Panc1 (cell line): ENCODE results near the gene KIF2A. TPM values are rescaled to one million over a fixed set of nuclear protein-coding genes. Genes with fewer than 3 reads are reported as not detected.

Source experiments
- ATAC-seq: fragments of 200-7000 bp; cut with Tn5 transposase; 2 replicates; pipeline ENCODE4 v1.9.1; 2020; ENCODE audit warnings: mild to moderate bottlenecking, moderate library complexity
- BruUV-seq: library from RNA; stranded (reverse); fragments of 400-500 nt; replicated peaks from 2 replicates; lab custom pipeline; 2021; lab: Mats Ljungman, UMichigan
- CTCF ChIA-PET: fragments of 300-600 bp; sonication (Branson Sonifier 250); formaldehyde crosslinking; loops from one replicate; lab custom pipeline; 2022; ENCODE audit warnings: antibody characterized with exemption; lab: Charles Lee
- POLR2A ChIA-PET: fragments of 300-600 bp; sonication (Branson Sonifier 250); formaldehyde crosslinking; loops from one replicate; lab custom pipeline; 2022; ENCODE audit warnings: antibody characterized with exemption; lab: Charles Lee
- DNase-seq: peaks from one replicate; pipeline ENCODE4 v3.0.0-alpha.2; 2010; ENCODE audit warnings: low read depth, low spot score
- H3K27ac ChIP-seq: 2 replicates; pipeline ENCODE4 v1.5.1; 2011; ENCODE audit warnings: mild to moderate bottlenecking, low read length, inconsistent platforms
- H3K27me3 ChIP-seq: fragments of 200-500 bp; sonication (Bioruptor generic); 2 replicates; pipeline ENCODE4 v1.6.0; 2014; ENCODE audit warnings: low read length, inconsistent platforms; ENCODE audit not compliant: control insufficient read depth, insufficient read depth
- H3K36me3 ChIP-seq: fragments of 200-500 bp; sonication (Bioruptor generic); 2 replicates; pipeline ENCODE4 v1.5.1; 2014; ENCODE audit warnings: inconsistent platforms, mild to moderate bottlenecking, low read length, moderate library complexity; ENCODE audit not compliant: control insufficient read depth, insufficient read depth
- H3K4me1 ChIP-seq: 2 replicates; pipeline ENCODE4 v1.5.1; 2011; ENCODE audit warnings: inconsistent platforms, mild to moderate bottlenecking, low read length, moderate library complexity; ENCODE audit not compliant: control insufficient read depth, insufficient read depth
- H3K4me3 ChIP-seq, 2 experiments: 2 replicates each; pipeline ENCODE4 v1.5.1; 2011 to 2012; ENCODE audit warnings: low read depth in 2 of 2, low read length in 2 of 2, mild to moderate bottlenecking in 2 of 2, inconsistent platforms in 1 of 2, moderate library complexity in 1 of 2
- H3K9me3 ChIP-seq: fragments of 200-500 bp; sonication (Bioruptor generic); 2 replicates; pipeline ENCODE4 v1.5.1; 2014; ENCODE audit warnings: low read depth, mild to moderate bottlenecking, inconsistent platforms, low read length, moderate library complexity; ENCODE audit not compliant: control insufficient read depth, insufficient read depth
- POLR2AphosphoS5 ChIP-seq: IDR thresholded peaks from 2 replicates; pipeline ENCODE4 v1.6.1; 2012; ENCODE audit warnings: mild to moderate bottlenecking, low read depth, low read length, moderate library complexity
- REST ChIP-seq, 2 experiments: IDR thresholded peaks; 2 replicates each; pipeline ENCODE4 v1.6.1; 2011 to 2012; ENCODE audit warnings: low read depth in 2 of 2, control low read depth in 1 of 2, low read length in 1 of 2, mild to moderate bottlenecking in 1 of 2, moderate library complexity in 1 of 2; ENCODE audit not compliant: insufficient read depth in 1 of 2
- SIN3A ChIP-seq: IDR thresholded peaks from 2 replicates; pipeline ENCODE4 v1.6.1; 2012; ENCODE audit warnings: low read depth, mild to moderate bottlenecking, low read length, moderate library complexity, borderline replicate concordance; ENCODE audit not compliant: insufficient read depth
- TCF7L2 ChIP-seq: IDR thresholded peaks from 2 replicates; pipeline ENCODE4 v1.6.1; 2011; ENCODE audit warnings: mild to moderate bottlenecking, low read depth, low read length, inconsistent platforms
- in situ Hi-C: cut with HindIII; loops from 2 replicates; pipeline ENCODE4 v1.10.0; 2016; ENCODE audit warnings: low sequenced_read_pairs, low pct_unique_long_range_greater_than_20kb
- intact Hi-C: fragments of 100-400 bp; cut with micrococcal nuclease; formaldehyde crosslinking; loops from one replicate; pipeline ENCODE4 v1.10.0; 2022; ENCODE audit not compliant: unreplicated experiment
- total RNA-seq: library from RNA; stranded (reverse); gene quantifications from one replicate; pipeline ENCODE4 v1.2.1, GENCODE V29; 2021; ENCODE audit not compliant: unreplicated experiment
- TF ChIP-seq, protein P1 (sequence below): fragments of 450-650 bp; IDR thresholded peaks from 2 replicates; pipeline ENCODE4 v1.5.1; 2017; ENCODE audit warnings: mild to moderate bottlenecking

The KIF2A gene
- total RNA-seq, 1 experiment from 2014 or later = 58.9 TPM

DNA sequence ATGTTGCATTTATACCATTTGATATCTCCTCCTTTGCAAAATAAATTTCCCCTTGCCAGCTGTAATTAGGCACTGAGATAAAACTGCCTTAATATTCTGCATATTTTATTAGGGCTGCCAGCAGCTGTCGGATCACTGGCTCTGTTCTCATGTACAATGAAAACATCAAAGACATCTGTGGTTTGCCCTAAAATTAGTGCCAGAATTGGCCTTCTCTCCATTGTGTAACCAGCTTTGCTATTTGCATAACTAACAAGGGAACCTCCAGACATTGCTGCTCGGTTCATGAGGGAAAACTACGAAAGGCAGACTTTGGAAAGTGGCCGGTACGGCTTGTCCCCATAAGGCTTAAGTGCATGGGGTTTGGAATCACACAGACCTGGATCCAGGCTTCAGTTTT is 45.5 kb upstream of the KIF2A start:
- intact Hi-C loops = no loop called here
- no peak for ATAC-seq
- POLR2A ChIA-PET = no interaction called here
- TF ChIP-seq REST (IDR thresholded peaks at IDR 0.05; ENCODE audit: insufficient read depth in 1 of 2, low read depth in 2 of 2, low read length in 1 of 2) (no peak), TCF7L2 (no peak), SIN3A (no peak), POLR2AphosphoS5 (no peak)
- TF ChIP-seq, protein P1, sequence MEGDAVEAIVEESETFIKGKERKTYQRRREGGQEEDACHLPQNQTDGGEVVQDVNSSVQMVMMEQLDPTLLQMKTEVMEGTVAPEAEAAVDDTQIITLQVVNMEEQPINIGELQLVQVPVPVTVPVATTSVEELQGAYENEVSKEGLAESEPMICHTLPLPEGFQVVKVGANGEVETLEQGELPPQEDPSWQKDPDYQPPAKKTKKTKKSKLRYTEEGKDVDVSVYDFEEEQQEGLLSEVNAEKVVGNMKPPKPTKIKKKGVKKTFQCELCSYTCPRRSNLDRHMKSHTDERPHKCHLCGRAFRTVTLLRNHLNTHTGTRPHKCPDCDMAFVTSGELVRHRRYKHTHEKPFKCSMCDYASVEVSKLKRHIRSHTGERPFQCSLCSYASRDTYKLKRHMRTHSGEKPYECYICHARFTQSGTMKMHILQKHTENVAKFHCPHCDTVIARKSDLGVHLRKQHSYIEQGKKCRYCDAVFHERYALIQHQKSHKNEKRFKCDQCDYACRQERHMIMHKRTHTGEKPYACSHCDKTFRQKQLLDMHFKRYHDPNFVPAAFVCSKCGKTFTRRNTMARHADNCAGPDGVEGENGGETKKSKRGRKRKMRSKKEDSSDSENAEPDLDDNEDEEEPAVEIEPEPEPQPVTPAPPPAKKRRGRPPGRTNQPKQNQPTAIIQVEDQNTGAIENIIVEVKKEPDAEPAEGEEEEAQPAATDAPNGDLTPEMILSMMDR = no peak
- in situ Hi-C loops = no loop called here
- CTCF ChIA-PET = no interaction called here
- no peaks in the 10 kb centered on the region for H3K9me3 ChIP-seq
- no peaks in the 10 kb centered on the region for H3K4me1 ChIP-seq
- H3K4me3 ChIP-seq = no peak overlapping the region
- no TSS peak for BruUV-seq
- no peak for DNase-seq
- peaks cover 4% of the 10 kb centered on the region; the same call in 1 of the 2 replicates for H3K27me3 ChIP-seq
- H3K36me3 ChIP-seq = no peaks in the 10 kb centered on the region
- no peak overlapping the region for H3K27ac ChIP-seq

DNA sequence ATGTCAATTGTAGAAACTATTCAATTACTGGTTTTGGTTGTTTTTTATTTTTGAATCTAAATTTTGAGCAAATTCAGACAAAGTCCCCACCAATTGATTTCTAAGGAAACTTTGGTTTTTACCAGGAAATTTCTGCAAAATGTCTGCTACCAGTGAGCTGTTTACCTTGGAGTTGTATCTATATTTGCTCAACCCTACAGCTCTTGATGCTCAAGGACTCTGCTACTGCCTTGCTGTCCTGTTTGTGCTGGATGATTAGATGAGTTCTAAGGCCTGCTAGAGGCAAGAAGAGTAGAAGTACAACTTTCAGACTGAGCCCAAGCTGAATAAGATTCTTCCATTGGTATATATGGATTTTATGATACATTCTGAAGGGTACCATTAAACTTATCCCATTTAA is 42.6 kb upstream of the KIF2A start:
- Histone ChIP-seq H3K27me3 (peaks cover 4% of the 10 kb centered on the region; the same call in 1 of the 2 replicates), H3K4me3 (no peak overlapping the region), H3K27ac (no peak overlapping the region), H3K36me3 (no peaks in the 10 kb centered on the region; the same call in 1 of the 2 replicates), H3K4me1 (no peaks in the 10 kb centered on the region), H3K9me3 (no peaks in the 10 kb centered on the region)
- BruUV-seq = no TSS peak
- no peak for DNase-seq
- ChIA-PET CTCF (no interaction called here), POLR2A (no interaction called here)
- no peak for ATAC-seq
- in situ Hi-C loops (no loop called here), intact Hi-C loops (no loop called here)
- no peak for TF ChIP-seq TCF7L2
- no peak for TF ChIP-seq POLR2AphosphoS5
- TF ChIP-seq REST (IDR thresholded peaks at IDR 0.05; ENCODE audit: insufficient read depth in 1 of 2, low read depth in 2 of 2, low read length in 1 of 2) = no peak
- TF ChIP-seq, protein P1 = no peak
- no peak for TF ChIP-seq SIN3A
